GM23248 (cell line): ENCODE results near the gene KRTAP5-6. TPM values are rescaled to one million over a fixed set of nuclear protein-coding genes. Genes with fewer than 3 reads are reported as not detected.

Experiments
- DNase-seq: peaks from one replicate; pipeline ENCODE4 v3.0.0-alpha.2; 2015
- H2AFZ ChIP-seq: fragments of 200-600 bp; sonication (generic); 2 replicates; pipeline ENCODE4 v1.6.1; 2016; ENCODE audit warnings: antibody characterized with exemption
- H3F3A ChIP-seq: fragments of 200-600 bp; sonication (generic); 2 replicates; pipeline ENCODE4 v1.6.1; 2016; ENCODE audit warnings: mild to moderate bottlenecking, antibody characterized with exemption, mixed run types; ENCODE audit not compliant: insufficient read depth
- H3K27ac ChIP-seq: fragments of 200-600 bp; sonication (generic); 2 replicates; pipeline ENCODE4 v1.5.1; 2016; ENCODE audit warnings: mild to moderate bottlenecking
- H3K27me3 ChIP-seq: fragments of 200-600 bp; sonication (generic); replicated peaks from 2 replicates; pipeline ENCODE4 v1.6.1; 2016; ENCODE audit warnings: mild to moderate bottlenecking; ENCODE audit not compliant: insufficient read depth
- H3K36me3 ChIP-seq: fragments of 200-600 bp; sonication (generic); 2 replicates; pipeline ENCODE4 v1.6.1; 2016; ENCODE audit warnings: low read depth, mild to moderate bottlenecking
- H3K4me1 ChIP-seq: fragments of 200-600 bp; sonication (generic); 2 replicates; pipeline ENCODE4 v1.6.1; 2016; ENCODE audit warnings: mild to moderate bottlenecking; ENCODE audit not compliant: insufficient read depth
- H3K4me2 ChIP-seq: fragments of 200-600 bp; sonication (generic); one replicate; pipeline ENCODE4 v1.6.1; 2016; ENCODE audit warnings: mild to moderate bottlenecking; ENCODE audit not compliant: unreplicated experiment
- H3K4me3 ChIP-seq: fragments of 200-600 bp; sonication (generic); 2 replicates; pipeline ENCODE4 v1.5.1; 2016; ENCODE audit warnings: mild to moderate bottlenecking
- H3K79me2 ChIP-seq: fragments of 200-600 bp; sonication (generic); 2 replicates; pipeline ENCODE4 v1.6.1; 2016; ENCODE audit warnings: mild to moderate bottlenecking; ENCODE audit not compliant: insufficient read depth
- H3K9ac ChIP-seq: fragments of 200-600 bp; sonication (generic); 2 replicates; pipeline ENCODE4 v1.6.1; 2016; ENCODE audit warnings: mild to moderate bottlenecking
- H3K9me2 ChIP-seq: fragments of 200-600 bp; sonication (generic); 2 replicates; pipeline ENCODE4 v1.6.1; 2016; ENCODE audit warnings: mixed run types, mild to moderate bottlenecking, moderate library complexity; ENCODE audit not compliant: insufficient read depth
- H3K9me3 ChIP-seq: fragments of 200-600 bp; sonication (generic); one replicate; pipeline ENCODE4 v1.6.1; 2017; ENCODE audit warnings: low read depth
- H4K20me1 ChIP-seq: fragments of 200-600 bp; sonication (generic); 2 replicates; pipeline ENCODE4 v1.6.0; 2016; ENCODE audit not compliant: insufficient read depth
- EZH2 ChIP-seq: fragments of 200-600 bp; sonication (generic); IDR thresholded peaks from 2 replicates; pipeline ENCODE4 v1.6.1; 2018; ENCODE audit warnings: antibody characterized with exemption, mild to moderate bottlenecking; ENCODE audit not compliant: insufficient read depth, poor library complexity, severe bottlenecking
- EZH2phosphoT487 ChIP-seq: fragments of 200-600 bp; sonication (generic); IDR thresholded peaks from 2 replicates; pipeline ENCODE4 v1.6.1; 2018; ENCODE audit warnings: antibody characterized with exemption, moderate library complexity, mild to moderate bottlenecking, low read depth; ENCODE audit not compliant: insufficient read depth
- WGBS, 2 experiments: methylation state at CpG; one replicate each; pipeline ENCODE4 v1.1.6; 2015 to 2017; ENCODE audit warnings: low lambda C conversion rate in 2 of 2, low coverage in 1 of 2; ENCODE audit errors: missing lambda C conversion rate in 2 of 2; 5-methylcytosine and 5-hydroxymethylcytosine counted together
- in situ Hi-C: fragments of 300-500 bp; cut with MboI; formaldehyde crosslinking; loops from 2 replicates; pipeline ENCODE4 v1.15.0; 2020
- polyA plus RNA-seq: library from polyadenylated mRNA; unstranded; fragments of >200 nt; fragmentation: Nextera tagmentation; extraction: Ambion mirVana; gene quantifications from 2 replicates; pipeline ENCODE4 v1.2.1, GENCODE V29; 2016
- total RNA-seq: library from RNA; depleted of rRNA; stranded (reverse); fragments of >200 nt; shearing (Covaris generic); gene quantifications from 2 replicates; pipeline ENCODE4 v1.2.3, GENCODE V29; 2014

KRTAP5-6 gene
- total and polyA plus RNA-seq, 2 experiments from 2014 or later: not detected

GRCh38 chr11:1652442-1652770 lies 44.6 kb upstream of the KRTAP5-6 start:
- DNase-seq: no peak
- TF ChIP-seq EZH2 (no peak), EZH2phosphoT487 (no peak)
- H3K4me2 ChIP-seq: no peak overlapping the region

GRCh38 chr11:1652771-1653540 lies 44.0 kb upstream of the KRTAP5-6 start:
- no peaks in the 10 kb centered on the region for H3K9me2 ChIP-seq
- in situ Hi-C loops: no loop called here
- peaks cover 7% of the 10 kb centered on the region; the same call in 1 of the 2 replicates for H3K27me3 ChIP-seq

More at GRCh38 chr11:1652442-1652770, 44.6 kb upstream of the KRTAP5-6 start:
- H3K36me3 ChIP-seq: no peaks in the 10 kb centered on the region
- H3K9me2 ChIP-seq: no peaks in the 10 kb centered on the region
- H3K4me3 ChIP-seq: no peak overlapping the region
- peaks cover 7% of the 10 kb centered on the region; the same call in 1 of the 2 replicates for H3K27me3 ChIP-seq
- 42 to 46% methylated on average over 20 of the region's 20 CpGs for WGBS, 2 experiments
- H3K9ac ChIP-seq: no peak overlapping the region
- H3K4me1 ChIP-seq: no peaks in the 10 kb centered on the region
- no peaks in the 10 kb centered on the region for H3K79me2 ChIP-seq
- no peak overlapping the region for H2AFZ ChIP-seq
- H3F3A ChIP-seq: no peaks in the 10 kb centered on the region
- no peaks in the 10 kb centered on the region for H4K20me1 ChIP-seq
- in situ Hi-C loops: no loop called here
- H3K9me3 ChIP-seq: no peaks in the 10 kb centered on the region
- H3K27ac ChIP-seq: no peak overlapping the region

DNA sequence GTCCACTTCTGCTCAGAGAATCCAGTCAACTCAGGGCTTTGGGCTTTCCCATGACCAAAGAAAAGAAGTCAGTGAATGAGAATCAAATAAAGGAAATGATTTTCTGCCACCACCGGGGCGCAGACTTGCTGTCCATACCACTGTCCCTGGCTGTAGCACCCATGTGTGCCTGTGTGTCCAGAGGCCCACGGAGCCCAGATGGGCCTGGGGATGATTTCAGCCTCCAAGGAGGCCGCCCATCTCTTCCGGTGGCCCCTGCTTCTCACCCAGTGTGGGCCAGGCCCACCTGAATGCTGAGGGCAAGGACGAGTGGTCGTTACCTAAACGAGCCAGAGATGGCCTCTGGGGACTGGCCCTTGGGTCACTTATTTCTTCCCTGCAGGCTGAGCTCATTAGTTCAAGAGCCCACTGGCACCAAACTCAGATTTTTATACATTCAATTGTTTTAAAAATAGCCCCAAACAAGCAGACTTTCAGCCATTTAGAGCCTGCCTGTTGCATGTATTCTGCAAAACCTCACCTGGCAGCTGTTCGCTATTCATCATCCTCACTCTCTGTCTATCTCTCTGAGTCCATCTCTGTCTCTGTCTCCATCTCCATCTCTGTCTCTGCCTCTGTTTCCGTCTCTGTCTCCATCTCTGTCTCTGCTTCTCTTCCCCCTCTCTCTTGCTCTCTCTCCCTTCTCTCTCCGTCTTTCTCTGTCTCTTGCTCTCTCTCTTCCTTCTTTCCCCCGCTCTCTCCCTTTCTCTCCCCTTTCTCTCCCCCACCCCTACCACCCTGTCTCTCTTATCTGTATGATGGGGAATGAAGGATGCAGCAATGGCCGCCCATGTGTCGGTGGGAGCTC lies 43.2 kb upstream of the KRTAP5-6 start:
- H3K9me3 ChIP-seq: no peaks in the 10 kb centered on the region
- H3K36me3 ChIP-seq: no peaks in the 10 kb centered on the region
- no peak overlapping the region for H3K4me2 ChIP-seq
- H3K79me2 ChIP-seq: no peaks in the 10 kb centered on the region
- no peak overlapping the region for H3K4me3 ChIP-seq
- H3K27ac ChIP-seq: no peak overlapping the region
- no peaks in the 10 kb centered on the region for H4K20me1 ChIP-seq
- H3K9ac ChIP-seq: no peak overlapping the region
- no peaks in the 10 kb centered on the region for H3K9me2 ChIP-seq
- TF ChIP-seq EZH2: no peak
- TF ChIP-seq EZH2phosphoT487: no peak
- H3F3A ChIP-seq: no peaks in the 10 kb centered on the region
- no peaks in the 10 kb centered on the region for H3K4me1 ChIP-seq
- no peak for DNase-seq
- WGBS, 2 experiments: 65 to 74% methylated on average over 12 to 14 of the region's 14 CpGs
- peaks cover 8% of the 10 kb centered on the region for H3K27me3 ChIP-seq
- no peak overlapping the region for H2AFZ ChIP-seq
- in situ Hi-C loops: no loop called here

More at GRCh38 chr11:1652771-1653540, 44.0 kb upstream of the KRTAP5-6 start:
- Histone ChIP-seq H3K4me3 (no peak overlapping the region), H4K20me1 (no peaks in the 10 kb centered on the region), H3F3A (no peaks in the 10 kb centered on the region), H3K4me2 (no peak overlapping the region), H3K27ac (no peak overlapping the region), H2AFZ (no peak overlapping the region), H3K79me2 (no peaks in the 10 kb centered on the region), H3K9me3 (no peaks in the 10 kb centered on the region), H3K36me3 (no peaks in the 10 kb centered on the region), H3K9ac (no peak overlapping the region), H3K4me1 (no peaks in the 10 kb centered on the region)
- peak; percentile 75 for DNase-seq
- TF ChIP-seq EZH2: no peak
- WGBS, 2 experiments: 27 to 28% methylated on average over 34 of the region's 34 CpGs

DNA sequence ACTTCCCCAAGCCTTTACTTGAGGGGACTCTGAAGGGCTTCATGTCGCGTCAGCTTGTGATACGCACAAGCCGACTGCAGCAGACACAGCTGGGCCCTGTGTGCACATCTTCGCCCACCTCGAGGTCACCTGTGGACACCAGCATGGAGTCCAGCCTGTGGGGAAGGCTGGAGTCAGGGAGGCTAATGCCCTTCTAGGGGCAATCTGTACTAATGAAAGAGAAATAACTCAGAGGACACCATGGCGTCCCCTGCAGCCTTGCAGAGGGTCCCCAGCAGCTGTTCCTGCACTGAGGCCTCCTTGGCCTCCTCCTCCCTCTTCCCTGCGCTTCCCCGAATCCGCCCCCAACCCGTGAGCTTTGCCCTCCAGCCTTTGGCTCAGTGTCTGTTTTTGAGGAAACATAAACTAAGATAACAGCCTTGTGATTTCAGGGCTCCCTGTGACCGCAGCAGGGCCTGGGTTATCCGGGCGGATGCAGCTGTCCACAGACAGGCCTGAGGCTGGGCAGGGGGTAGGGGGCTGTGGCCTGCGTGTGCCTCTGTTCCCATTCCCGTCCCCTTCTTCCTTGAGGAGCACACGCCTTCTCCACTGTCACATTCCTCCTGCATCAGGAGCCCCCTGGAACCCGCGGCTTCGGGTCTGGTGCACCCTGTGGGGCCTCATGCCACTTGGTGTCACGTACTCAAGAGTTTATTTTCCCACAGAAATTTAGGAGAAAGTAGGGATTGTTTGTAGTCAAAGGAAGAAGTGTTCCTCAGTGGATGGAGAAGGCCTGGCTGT lies 42.4 kb upstream of the KRTAP5-6 start:
- H4K20me1 ChIP-seq: no peaks in the 10 kb centered on the region
- in situ Hi-C loops: no loop called here
- peaks cover 17% of the 10 kb centered on the region for H3K27me3 ChIP-seq
- no peaks in the 10 kb centered on the region for H3F3A ChIP-seq
- no peak overlapping the region for H3K27ac ChIP-seq
- H3K36me3 ChIP-seq: no peaks in the 10 kb centered on the region
- H2AFZ ChIP-seq: no peak overlapping the region
- no peaks in the 10 kb centered on the region for H3K9me3 ChIP-seq
- H3K9me2 ChIP-seq: no peaks in the 10 kb centered on the region
- TF ChIP-seq EZH2phosphoT487: no peak
- no peak for TF ChIP-seq EZH2
- H3K4me1 ChIP-seq: no peaks in the 10 kb centered on the region
- H3K4me2 ChIP-seq: no peak overlapping the region
- 58 to 65% methylated on average over 21 of the region's 21 CpGs for WGBS, 2 experiments
- no peaks in the 10 kb centered on the region for H3K79me2 ChIP-seq
- no peak overlapping the region for H3K4me3 ChIP-seq
- H3K9ac ChIP-seq: no peak overlapping the region
- no peak for DNase-seq
